Prostate gland (tissue), 2 donors: Measurements from ENCODE around the gene TM4SF5.

ENCODE experiments used
- POLR2A ChIP-seq: fragments of 450-650 bp; IDR thresholded peaks from one replicate; pipeline ENCODE4 v1.6.1; 2016; ENCODE audit warnings: antibody characterized with exemption, mild to moderate bottlenecking
- TF ChIP-seq, protein P1 (sequence below), 4 experiments: fragments of 200-600 bp in 2 of 4; fragments of 450-650 bp in 2 of 4; sonication (generic) in 2 of 4; IDR thresholded peaks; 1 replicate in 3 of 4; 2 replicates in 1 of 4; pipeline ENCODE4 v1.5.1; 2016 to 2019; ENCODE audit warnings: antibody characterized with exemption in 4 of 4, mild to moderate bottlenecking in 2 of 4, moderate library complexity in 2 of 4

DNA sequence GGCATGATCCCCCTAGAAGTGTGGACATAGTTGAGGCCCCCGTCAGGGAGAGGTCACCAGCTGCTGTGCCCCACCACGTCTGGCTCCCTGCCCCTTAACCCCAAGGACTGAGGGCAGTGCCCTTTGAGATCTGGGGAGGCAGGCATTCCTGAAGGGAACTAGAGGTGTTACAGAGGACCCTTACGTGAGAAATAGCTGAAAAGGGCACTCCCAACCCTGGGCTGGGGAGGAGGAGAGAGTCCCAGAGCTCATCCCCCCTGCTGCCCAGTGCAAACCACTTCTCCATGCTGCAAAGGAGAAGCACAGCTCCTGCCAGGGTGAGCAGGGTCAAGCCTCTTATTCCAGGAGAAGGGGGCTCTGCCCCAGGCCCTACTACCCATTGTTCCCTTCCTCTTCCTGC is 51.1 kb downstream of the TM4SF5 start:
- TF ChIP-seq, protein P1, sequence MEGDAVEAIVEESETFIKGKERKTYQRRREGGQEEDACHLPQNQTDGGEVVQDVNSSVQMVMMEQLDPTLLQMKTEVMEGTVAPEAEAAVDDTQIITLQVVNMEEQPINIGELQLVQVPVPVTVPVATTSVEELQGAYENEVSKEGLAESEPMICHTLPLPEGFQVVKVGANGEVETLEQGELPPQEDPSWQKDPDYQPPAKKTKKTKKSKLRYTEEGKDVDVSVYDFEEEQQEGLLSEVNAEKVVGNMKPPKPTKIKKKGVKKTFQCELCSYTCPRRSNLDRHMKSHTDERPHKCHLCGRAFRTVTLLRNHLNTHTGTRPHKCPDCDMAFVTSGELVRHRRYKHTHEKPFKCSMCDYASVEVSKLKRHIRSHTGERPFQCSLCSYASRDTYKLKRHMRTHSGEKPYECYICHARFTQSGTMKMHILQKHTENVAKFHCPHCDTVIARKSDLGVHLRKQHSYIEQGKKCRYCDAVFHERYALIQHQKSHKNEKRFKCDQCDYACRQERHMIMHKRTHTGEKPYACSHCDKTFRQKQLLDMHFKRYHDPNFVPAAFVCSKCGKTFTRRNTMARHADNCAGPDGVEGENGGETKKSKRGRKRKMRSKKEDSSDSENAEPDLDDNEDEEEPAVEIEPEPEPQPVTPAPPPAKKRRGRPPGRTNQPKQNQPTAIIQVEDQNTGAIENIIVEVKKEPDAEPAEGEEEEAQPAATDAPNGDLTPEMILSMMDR (IDR thresholded peaks at IDR 0.05): no peak
- no peak for TF ChIP-seq POLR2A
